ENCODE data around the gene SETMAR.

The SETMAR gene

GRCh38 chr3:4355401-4356219, 52.4 kb downstream of the SETMAR start:
- DNase-seq, result no peak

- DNase-seq, result no peak
Observed at GRCh38 chr3:4356220-4356540, 53.0 kb downstream of the SETMAR start.

GRCh38 chr3:4356546-4357410, 53.6 kb downstream of the SETMAR start:
- no peak for DNase-seq

DNA sequence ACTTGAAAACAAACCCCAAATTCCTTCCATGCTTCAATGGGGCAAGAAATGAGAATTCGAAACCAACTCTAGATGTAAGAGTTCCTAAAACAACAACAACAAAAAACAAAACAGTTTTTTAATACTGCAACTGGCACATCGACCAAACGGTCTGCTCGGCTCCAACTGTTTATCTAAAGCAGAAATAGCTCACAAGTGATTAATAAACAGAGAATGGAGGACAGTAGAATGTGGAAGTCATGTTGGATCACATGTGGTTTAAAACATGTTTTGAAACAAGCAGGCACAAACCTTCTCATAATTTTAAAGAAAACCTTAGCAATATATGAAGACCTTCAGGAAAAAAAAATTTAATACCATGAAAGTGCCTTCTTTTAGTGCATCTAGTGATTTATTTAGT, 55.1 kb downstream of the SETMAR start:
- no peak for DNase-seq

DNA sequence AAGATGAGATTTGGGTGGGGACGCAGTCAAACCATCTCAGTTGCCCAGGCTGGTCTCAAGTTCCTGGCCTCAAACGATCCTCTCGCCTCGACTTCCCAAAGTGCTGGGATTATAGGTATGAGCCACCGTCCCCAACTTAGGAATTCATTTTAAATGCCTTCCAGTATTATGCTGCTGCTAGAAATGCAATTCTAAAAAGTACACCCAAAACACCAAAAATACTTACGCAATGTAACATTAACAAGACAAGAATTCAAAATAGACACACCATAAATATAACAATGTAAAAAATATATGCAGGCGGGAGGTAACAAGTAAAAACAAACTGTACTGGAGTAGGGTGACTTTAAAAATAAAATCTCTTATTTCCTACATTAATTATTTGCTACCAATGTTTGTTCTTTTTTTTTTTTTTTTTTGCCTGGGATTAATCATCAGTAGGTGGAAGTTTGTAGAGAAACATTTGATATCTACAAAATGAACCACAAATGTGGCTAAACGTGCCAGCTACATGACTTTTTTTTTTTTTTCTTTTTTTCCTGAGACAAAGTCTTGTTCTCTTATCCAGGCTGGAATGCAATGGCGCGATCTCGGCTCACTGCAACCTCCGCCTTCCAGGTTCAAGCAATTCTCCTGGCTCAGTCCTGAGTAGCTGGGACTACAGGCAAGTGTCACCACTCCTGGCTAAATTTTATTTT, 56.8 kb downstream of the SETMAR start:
- no peak for DNase-seq

DNA sequence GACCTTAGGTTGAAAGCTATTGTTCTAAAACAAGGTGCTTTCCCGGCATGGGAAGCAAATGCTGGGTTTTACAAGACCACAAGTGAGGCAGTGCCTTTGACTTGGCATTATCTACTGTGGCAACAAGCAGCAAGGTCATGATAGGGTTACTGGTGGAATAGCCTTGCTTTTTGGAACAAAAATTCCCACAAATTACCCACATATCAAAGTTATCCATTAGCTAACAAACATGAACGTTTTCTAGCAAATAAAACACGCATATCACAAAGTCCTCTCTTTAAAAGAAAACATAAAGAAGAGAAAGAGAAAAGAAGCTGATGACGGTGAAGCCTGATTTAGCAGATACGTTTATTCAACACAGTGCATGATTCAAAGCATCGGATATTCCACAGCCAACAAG, 57.6 kb downstream of the SETMAR start:
- DNase-seq, result no peak

DNA sequence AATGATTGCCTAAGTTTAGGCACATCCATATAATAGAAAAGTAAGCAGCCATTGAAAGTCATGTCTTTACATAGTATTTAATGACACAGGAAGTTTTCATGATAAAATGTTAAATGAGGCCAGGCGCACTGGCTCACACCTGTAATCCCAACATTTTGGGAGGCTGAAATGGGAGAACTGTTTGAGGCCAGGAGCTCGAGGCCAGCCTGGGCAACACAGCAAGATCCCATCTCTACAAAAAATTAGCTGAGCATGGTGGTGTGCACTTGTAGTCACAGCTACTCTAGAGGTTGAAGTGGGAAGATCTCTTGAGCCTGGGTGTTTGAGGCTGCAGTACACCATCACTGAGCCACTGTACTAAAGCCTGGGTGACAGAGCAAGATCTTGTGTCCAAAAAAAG, 59.4 kb downstream of the SETMAR start:
- no peak for DNase-seq
